Adipocyte (in vitro differentiated cells): ENCODE data around the gene GULP1.
"Not testable (repeated sequence)": the region's sequence is repeated elsewhere in the genome, so short reads cannot be mapped to it uniquely, and the experiment has no call there.

Source experiments
- DNase-seq: peaks from one replicate; pipeline ENCODE4 v3.0.0-alpha.2; 2015; ENCODE audit warnings: low read depth
- H3K27me3 ChIP-seq: replicated peaks from 2 replicates; pipeline ENCODE4 v1.7.0; 2013; ENCODE audit warnings: mild to moderate bottlenecking, low read length, moderate library complexity; ENCODE audit not compliant: control insufficient read depth, insufficient read depth
- H3K36me3 ChIP-seq: 2 replicates; pipeline ENCODE4 v1.7.0; 2013; ENCODE audit warnings: low read length, mild to moderate bottlenecking, moderate library complexity; ENCODE audit not compliant: control insufficient read depth, insufficient read depth, severe bottlenecking
- H3K4me1 ChIP-seq: 2 replicates; pipeline ENCODE4 v1.7.0; 2013; ENCODE audit warnings: mild to moderate bottlenecking, low read length, moderate library complexity; ENCODE audit not compliant: control insufficient read depth, insufficient read depth
- H3K4me3 ChIP-seq: 2 replicates; pipeline ENCODE4 v1.7.0; 2013; ENCODE audit warnings: mild to moderate bottlenecking, low read length, moderate library complexity
- H3K9ac ChIP-seq: 2 replicates; pipeline ENCODE4 v1.7.0; 2013; ENCODE audit warnings: mild to moderate bottlenecking, low read length, moderate library complexity
- H3K9me3 ChIP-seq: 2 replicates; pipeline ENCODE4 v1.7.0; 2013; ENCODE audit warnings: mild to moderate bottlenecking, low read length, moderate library complexity; ENCODE audit not compliant: control insufficient read depth

GULP1 gene

GRCh38 chr2:188452084-188452483 is 160.4 kb downstream of the GULP1 start:
- DNase-seq, result peak; percentile 25
- no peaks in the 10 kb centered on the region for H3K4me1 ChIP-seq
- H3K36me3 ChIP-seq, result no peaks in the 10 kb centered on the region
- H3K9me3 ChIP-seq, result no peaks in the 10 kb centered on the region
- no peak overlapping the region for H3K4me3 ChIP-seq
- H3K9ac ChIP-seq, result no peak overlapping the region
- H3K27me3 ChIP-seq, result no peaks in the 10 kb centered on the region

- Histone ChIP-seq H3K9ac (no peak overlapping the region), H3K9me3 (no peaks in the 10 kb centered on the region)
- no peak for DNase-seq
Measured at GRCh38 chr2:188456114-188456909, 164.6 kb downstream of the GULP1 start.

GRCh38 chr2:188459061-188459460 is 167.4 kb downstream of the GULP1 start:
- H3K4me1 ChIP-seq, result no peaks in the 10 kb centered on the region
- no peak for DNase-seq
- H3K27me3 ChIP-seq, result no peaks in the 10 kb centered on the region
- no peak overlapping the region for H3K9ac ChIP-seq
- H3K36me3 ChIP-seq, result no peaks in the 10 kb centered on the region
- no peaks in the 10 kb centered on the region for H3K9me3 ChIP-seq
- no peak overlapping the region for H3K4me3 ChIP-seq

More at GRCh38 chr2:188456114-188456909, 164.6 kb downstream of the GULP1 start:
- Histone ChIP-seq H3K27me3 (no peaks in the 10 kb centered on the region), H3K4me1 (no peaks in the 10 kb centered on the region), H3K4me3 (no peak overlapping the region), H3K36me3 (no peaks in the 10 kb centered on the region)

GRCh38 chr2:188466078-188466477 is 174.4 kb downstream of the GULP1 start:
- not testable (repeated sequence) for H3K9ac ChIP-seq, H3K36me3 ChIP-seq, H3K4me1 ChIP-seq, H3K4me3 ChIP-seq, H3K27me3 ChIP-seq, DNase-seq, H3K9me3 ChIP-seq

GRCh38 chr2:188466761-188467160 is 175.1 kb downstream of the GULP1 start:
- no peaks in the 10 kb centered on the region for H3K36me3 ChIP-seq
- H3K4me1 ChIP-seq, result no peaks in the 10 kb centered on the region
- no peaks in the 10 kb centered on the region for H3K27me3 ChIP-seq
- peaks cover 10% of the 10 kb centered on the region for H3K9me3 ChIP-seq
- no peak overlapping the region for H3K4me3 ChIP-seq
- no peak for DNase-seq
- no peak overlapping the region for H3K9ac ChIP-seq

- Histone ChIP-seq H3K4me1 (no peaks in the 10 kb centered on the region), H3K9me3 (peaks cover 10% of the 10 kb centered on the region), H3K9ac (no peak overlapping the region), H3K4me3 (no peak overlapping the region), H3K27me3 (no peaks in the 10 kb centered on the region), H3K36me3 (no peaks in the 10 kb centered on the region)
- DNase-seq, result no peak
Measured at GRCh38 chr2:188471166-188471565, 179.5 kb downstream of the GULP1 start.

- Histone ChIP-seq H3K27me3 (no peaks in the 10 kb centered on the region), H3K4me3 (no peak overlapping the region), H3K9me3 (peaks cover 10% of the 10 kb centered on the region), H3K36me3 (no peaks in the 10 kb centered on the region), H3K4me1 (no peaks in the 10 kb centered on the region), H3K9ac (no peak overlapping the region)
- no peak for DNase-seq
Measured at GRCh38 chr2:188473306-188473705, 181.6 kb downstream of the GULP1 start.

- H3K36me3 ChIP-seq, result no peaks in the 10 kb centered on the region
- H3K4me3 ChIP-seq, result no peak overlapping the region
- H3K9ac ChIP-seq, result no peak overlapping the region
- no peak for DNase-seq
- H3K4me1 ChIP-seq, result no peaks in the 10 kb centered on the region
- peaks cover 10% of the 10 kb centered on the region for H3K9me3 ChIP-seq
- H3K27me3 ChIP-seq, result no peaks in the 10 kb centered on the region
Measured at GRCh38 chr2:188474316-188474715, 182.6 kb downstream of the GULP1 start.

GRCh38 chr2:188475945-188476344 is 184.3 kb downstream of the GULP1 start:
- Histone ChIP-seq H3K9me3 (peaks cover 3% of the 10 kb centered on the region), H3K4me1 (no peaks in the 10 kb centered on the region), H3K9ac (no peak overlapping the region), H3K27me3 (no peaks in the 10 kb centered on the region), H3K36me3 (no peaks in the 10 kb centered on the region), H3K4me3 (no peak overlapping the region)
- DNase-seq, result peak; percentile 74

GRCh38 chr2:188477564-188478103 is 186.0 kb downstream of the GULP1 start:
- no peaks in the 10 kb centered on the region for H3K36me3 ChIP-seq
- no peak for DNase-seq
- H3K4me1 ChIP-seq, result no peaks in the 10 kb centered on the region
- no peaks in the 10 kb centered on the region for H3K9me3 ChIP-seq
- H3K9ac ChIP-seq, result no peak overlapping the region
- no peaks in the 10 kb centered on the region for H3K27me3 ChIP-seq
- H3K4me3 ChIP-seq, result no peak overlapping the region

GRCh38 chr2:188478724-188479123 is 187.1 kb downstream of the GULP1 start:
- H3K9ac ChIP-seq, result no peak overlapping the region
- H3K27me3 ChIP-seq, result no peaks in the 10 kb centered on the region
- H3K36me3 ChIP-seq, result no peaks in the 10 kb centered on the region
- no peak overlapping the region for H3K4me3 ChIP-seq
- no peak for DNase-seq
- no peaks in the 10 kb centered on the region for H3K9me3 ChIP-seq
- no peaks in the 10 kb centered on the region for H3K4me1 ChIP-seq
